GM21619 (cell line): Measurements from ENCODE around the gene UHRF1.
"Not testable (repeated sequence)": the region's sequence is repeated elsewhere in the genome, so short reads cannot be mapped to it uniquely, and the experiment has no call there.

Experiments used
- ATAC-seq: cut with Tn5 transposase; IDR thresholded peaks from one replicate; pipeline ENCODE4 v1.9.1; 2021; ENCODE audit not compliant: unreplicated experiment

Gene UHRF1

DNA sequence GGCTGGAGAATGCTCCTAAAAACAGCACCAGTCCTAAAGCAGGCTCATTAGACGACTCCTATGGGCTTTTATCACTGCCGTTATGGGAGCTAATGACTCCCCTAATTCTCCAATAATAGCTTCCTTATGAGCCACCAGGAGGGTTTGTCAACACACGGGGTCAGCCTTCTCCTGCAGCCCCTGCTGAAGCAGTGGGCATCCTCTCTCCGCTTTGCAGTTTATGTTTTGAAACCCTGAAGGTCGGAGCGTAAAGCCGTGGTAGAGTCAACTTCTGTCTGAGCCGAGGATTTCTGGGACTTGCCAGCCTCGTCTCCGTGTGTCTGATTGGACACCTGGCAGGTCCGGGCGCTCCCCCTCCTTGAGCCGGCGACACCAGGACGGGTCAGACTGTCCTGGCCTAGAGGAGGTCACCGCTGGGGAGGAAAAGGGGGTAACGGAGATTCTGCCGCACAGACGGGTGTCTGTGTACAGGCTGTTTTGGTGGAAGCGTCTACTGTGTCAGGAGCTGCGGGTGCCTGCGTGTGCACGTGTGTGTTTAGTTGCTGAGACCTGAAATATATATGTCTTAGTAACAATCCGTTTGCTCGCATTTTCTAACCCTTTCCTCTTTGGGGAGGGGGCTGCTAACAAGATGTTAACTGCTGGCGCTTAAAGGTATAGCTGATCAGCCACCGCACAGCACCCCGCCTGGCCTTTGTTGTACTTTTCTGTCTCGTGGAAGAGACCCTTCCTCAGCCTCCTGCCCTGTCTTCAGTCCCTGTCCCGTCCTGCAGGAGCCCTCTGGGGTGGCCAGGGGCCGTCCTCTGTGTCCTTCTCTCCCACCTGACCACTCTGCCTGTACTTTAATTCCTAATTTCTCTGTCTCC is 61.5 kb downstream of the UHRF1 start:
- no peak for ATAC-seq

DNA sequence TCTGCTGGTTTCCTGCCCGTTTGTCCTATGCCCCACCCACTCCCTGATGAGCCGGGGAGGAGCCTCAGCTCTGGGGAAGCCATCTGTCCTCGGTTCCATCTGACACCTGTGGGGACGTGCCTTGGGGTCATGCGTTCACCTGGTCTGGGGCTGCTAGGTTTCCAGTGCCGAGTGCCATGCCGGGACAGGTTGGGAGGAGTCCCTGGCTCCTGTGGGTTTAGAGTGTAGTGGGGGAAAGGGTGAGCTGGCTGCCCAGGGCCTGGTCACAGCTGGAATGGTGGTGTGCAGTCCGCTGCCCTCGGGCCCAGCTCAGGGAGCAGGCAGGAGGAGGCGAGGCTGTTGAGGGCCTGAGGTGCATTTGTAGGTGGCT is 62.1 kb downstream of the UHRF1 start:
- no peak for ATAC-seq

GRCh38 chr19:4971816-4972495 is 62.7 kb downstream of the UHRF1 start:
- ATAC-seq, result no peak

DNA sequence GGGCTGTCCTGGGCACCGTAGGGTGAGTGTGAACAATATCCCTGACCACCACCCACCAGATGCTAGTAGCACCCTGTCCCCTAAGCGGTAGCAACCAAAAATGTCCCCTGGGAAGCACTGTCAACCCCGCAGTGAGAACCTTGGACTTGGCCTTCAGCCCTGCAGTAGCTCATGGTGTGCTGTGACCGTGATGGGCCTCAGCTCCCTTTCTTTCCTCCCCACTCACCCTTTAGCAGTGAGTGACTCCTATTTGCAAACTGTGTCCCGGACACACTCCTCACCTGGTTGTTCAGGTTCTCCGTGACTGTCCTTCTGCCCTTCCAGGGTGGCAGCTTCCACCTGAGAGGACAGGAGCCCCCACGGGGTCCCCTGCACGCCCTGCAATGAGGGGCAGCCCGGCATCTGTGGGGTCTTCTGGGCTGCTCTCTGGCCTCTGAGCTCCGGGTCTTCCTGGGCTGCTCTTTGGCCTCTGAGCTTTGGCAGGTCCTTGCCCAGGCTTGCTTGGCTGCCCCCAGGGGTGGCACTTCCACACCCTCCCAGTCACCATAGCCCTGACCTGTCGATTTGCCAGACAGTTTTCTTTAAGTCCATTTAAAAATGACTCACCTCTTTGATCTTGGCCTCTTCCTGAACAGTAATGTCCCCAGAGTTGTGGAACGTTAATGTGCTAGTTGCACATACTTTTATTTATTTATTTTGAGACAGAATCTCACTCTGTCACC is 63.4 kb downstream of the UHRF1 start:
- no peak for ATAC-seq

GRCh38 chr19:4974880-4975469 is 65.7 kb downstream of the UHRF1 start:
- ATAC-seq, result no peak

- not testable (repeated sequence) for ATAC-seq
Measured at GRCh38 chr19:4975601-4976000, 66.3 kb downstream of the UHRF1 start.

GRCh38 chr19:4976401-4977298 is 67.3 kb downstream of the UHRF1 start:
- no peak for ATAC-seq

- no peak for ATAC-seq
Measured at GRCh38 chr19:4977299-4978174, 68.2 kb downstream of the UHRF1 start.

DNA sequence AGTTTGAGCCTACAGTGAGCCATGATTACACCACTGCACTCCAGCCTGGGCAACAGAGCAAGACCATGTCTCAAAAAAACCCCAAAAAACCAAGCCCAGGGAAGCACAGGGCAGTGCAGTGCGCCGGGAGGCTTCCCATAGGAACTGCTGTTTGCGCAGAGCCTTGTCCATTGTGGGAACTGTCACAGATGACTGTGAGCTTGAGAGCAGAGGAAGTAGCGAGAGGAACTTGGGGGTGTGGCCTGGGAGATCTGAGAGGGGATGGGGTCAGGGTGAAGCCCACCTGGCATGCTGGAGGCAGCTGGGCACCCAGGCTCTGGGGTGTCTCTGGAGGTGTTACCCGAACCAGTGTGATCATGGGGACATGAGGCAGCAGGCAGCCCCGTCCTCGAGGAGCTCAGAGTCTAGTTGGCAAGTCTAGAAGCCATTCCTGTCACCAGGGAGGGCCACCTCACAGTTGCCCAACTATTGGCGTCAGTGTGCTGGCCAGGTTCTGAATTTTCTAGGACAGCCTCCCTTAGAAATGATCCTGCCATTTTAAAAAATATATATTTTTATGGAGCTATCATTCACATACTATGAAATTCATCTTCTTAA is 70.0 kb downstream of the UHRF1 start:
- ATAC-seq, result no peak

DNA sequence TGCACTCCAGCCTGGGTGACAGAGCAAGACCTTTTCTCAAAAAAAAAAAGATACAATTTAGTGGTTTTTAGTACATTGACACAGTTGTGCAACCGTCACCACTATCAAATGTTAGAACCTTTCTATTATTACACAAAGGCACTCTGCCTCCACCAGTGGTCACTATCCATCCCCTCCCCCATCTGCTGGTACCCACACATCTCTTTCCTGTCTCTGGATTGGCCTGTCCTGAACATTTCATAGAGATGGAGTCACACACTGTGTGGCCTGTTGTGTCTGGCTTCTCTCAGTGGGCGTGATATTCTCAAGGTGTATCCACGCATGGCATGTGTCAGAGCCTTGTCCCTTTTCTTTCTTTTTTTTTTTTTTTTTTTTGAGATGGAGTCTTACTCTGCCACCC is 70.8 kb downstream of the UHRF1 start:
- ATAC-seq, result no peak

DNA sequence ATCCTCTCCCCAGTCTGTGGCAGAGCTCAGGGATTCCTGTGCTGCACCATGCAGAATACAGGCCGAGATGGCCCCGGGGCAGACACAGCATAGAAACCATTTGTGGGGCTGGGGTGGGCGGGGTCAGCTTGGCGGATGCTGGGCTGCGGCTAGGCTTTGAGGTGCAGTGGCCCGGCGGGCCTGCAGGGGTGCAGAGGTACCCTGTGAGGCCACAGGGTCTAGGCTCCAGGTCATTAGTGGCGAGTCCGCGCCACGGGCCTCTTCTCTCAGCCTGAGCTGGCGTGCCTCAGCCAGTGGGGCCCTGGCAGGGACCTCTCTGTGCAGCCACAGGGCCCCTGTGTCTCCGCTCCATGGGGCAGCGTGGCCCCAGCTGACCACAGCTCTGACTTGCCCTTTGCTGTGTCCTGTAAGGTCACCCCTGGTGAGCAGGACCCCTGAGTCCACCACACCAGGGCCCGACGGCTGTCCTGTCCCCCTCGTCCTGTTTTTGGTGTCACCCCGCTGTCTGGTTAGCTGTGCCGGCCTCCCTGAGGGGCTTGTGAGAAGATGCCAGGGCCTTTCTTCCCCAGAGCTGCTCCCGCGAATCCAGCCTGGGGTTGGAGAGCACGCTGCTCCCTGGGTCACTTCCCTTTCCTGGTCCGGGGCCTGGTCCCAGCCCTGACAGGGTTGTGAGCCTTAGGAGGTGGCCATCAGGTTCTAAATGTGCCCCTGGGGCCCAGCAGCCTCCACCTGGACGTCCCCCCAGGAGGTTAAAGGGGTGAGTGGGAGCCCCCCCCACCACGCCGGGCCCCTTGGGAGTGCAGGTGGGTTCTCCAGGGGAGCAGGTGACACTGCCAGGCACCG is 71.8 kb downstream of the UHRF1 start:
- ATAC-seq, result no peak

DNA sequence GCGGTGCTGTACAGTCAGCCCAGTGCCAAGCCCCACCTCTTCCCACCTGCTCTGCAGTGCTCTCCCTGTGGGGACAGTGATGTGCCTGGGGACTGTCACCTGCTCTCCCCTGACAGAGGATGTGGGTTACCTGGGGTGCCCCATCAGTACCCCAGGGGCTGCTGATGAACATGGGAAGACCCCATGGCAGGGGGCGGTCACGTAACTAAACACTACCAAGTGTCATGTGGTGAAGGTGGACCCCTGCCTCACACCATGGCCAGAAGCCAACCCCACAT is 72.3 kb downstream of the UHRF1 start:
- no peak for ATAC-seq

DNA sequence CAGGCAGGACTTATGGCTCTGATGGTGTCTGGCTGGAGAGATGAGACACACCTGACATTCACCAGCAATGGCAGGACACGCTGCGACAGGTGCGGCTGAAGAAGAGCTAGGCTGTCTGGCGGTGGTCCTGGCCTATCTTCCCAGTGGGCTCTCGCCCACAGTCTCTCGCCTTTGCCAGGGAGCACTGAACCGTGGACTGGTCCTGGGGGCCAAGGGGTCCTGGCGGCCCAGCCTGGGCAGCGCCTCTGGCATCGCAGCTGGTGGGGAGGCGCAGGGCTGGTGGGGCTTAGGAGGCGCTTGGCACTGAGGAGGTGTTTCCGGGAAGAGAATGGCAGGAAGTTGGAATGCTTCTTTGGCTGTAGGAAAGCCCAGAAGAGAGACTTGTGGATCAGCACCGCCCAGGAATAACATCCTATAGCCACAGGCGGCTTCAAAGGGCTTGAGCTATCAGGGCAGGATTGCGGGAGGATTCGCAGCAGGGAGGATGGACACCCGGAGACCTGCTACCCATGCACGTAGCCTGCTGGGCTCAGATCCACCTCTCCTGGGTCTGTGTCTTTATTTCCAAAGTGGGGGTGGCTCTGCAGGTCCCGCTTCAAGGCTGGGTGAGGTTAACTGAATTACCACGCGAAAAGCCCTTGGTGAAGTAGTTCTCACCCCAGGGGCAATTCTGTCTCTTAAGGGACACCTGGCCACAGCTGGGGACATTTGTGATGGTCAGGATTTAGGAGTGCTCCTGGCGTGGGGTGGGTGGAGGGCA is 74.2 kb downstream of the UHRF1 start:
- no peak for ATAC-seq

- no peak for ATAC-seq
Measured at GRCh38 chr19:4984106-4984380, 74.7 kb downstream of the UHRF1 start.

- ATAC-seq, result no peak
Measured at GRCh38 chr19:4984438-4984990, 75.2 kb downstream of the UHRF1 start.

- no peak for ATAC-seq
Measured at GRCh38 chr19:4985551-4985991, 76.3 kb downstream of the UHRF1 start.

GRCh38 chr19:4986056-4986455 is 76.8 kb downstream of the UHRF1 start:
- no peak for ATAC-seq

- ATAC-seq, result no peak
Measured at GRCh38 chr19:4986471-4986891, 77.2 kb downstream of the UHRF1 start.
